IPS-18c (cell line): ENCODE data around the gene KCNK17.

Source experiments
- H3K4me3 ChIP-seq: 2 replicates; pipeline ENCODE4 v1.7.0; 2013; ENCODE audit warnings: low read depth, mild to moderate bottlenecking, low read length, moderate library complexity; ENCODE audit not compliant: insufficient read depth
- H3K9me3 ChIP-seq: one replicate; pipeline ENCODE4 v1.6.1; 2013; ENCODE audit warnings: mild to moderate bottlenecking, low read length, moderate library complexity; ENCODE audit not compliant: control insufficient read depth, insufficient read depth

The KCNK17 gene

GRCh38 chr6:39260456-39260855 is 53.8 kb downstream of the KCNK17 start:
- no peaks in the 10 kb centered on the region for H3K9me3 ChIP-seq
- H3K4me3 ChIP-seq = no peak overlapping the region

GRCh38 chr6:39256294-39256940 is 57.8 kb downstream of the KCNK17 start:
- Histone ChIP-seq H3K9me3 (no peaks in the 10 kb centered on the region), H3K4me3 (no peak overlapping the region)

- H3K4me3 ChIP-seq = no peak overlapping the region
- H3K9me3 ChIP-seq = no peaks in the 10 kb centered on the region
These were observed 59.2 kb downstream of the KCNK17 start for GRCh38 chr6:39254999-39255535.

GRCh38 chr6:39251406-39251805 is 62.8 kb downstream of the KCNK17 start:
- H3K4me3 ChIP-seq = no peak overlapping the region
- H3K9me3 ChIP-seq = no peaks in the 10 kb centered on the region

GRCh38 chr6:39250507-39250906 is 63.7 kb downstream of the KCNK17 start:
- H3K9me3 ChIP-seq = no peaks in the 10 kb centered on the region

GRCh38 chr6:39249278-39249677 is 64.9 kb downstream of the KCNK17 start:
- H3K9me3 ChIP-seq = no peaks in the 10 kb centered on the region

More at GRCh38 chr6:39250507-39250906, 63.7 kb downstream of the KCNK17 start:
- H3K4me3 ChIP-seq = no peak overlapping the region

More at GRCh38 chr6:39249278-39249677, 64.9 kb downstream of the KCNK17 start:
- H3K4me3 ChIP-seq = no peak overlapping the region
